GM21526 (cell line): Measurements from ENCODE around the gene PPIL3.

Experiments
- ATAC-seq: cut with Tn5 transposase; IDR thresholded peaks from one replicate; pipeline ENCODE4 v1.9.1; 2021; ENCODE audit warnings: moderate library complexity; ENCODE audit not compliant: unreplicated experiment, low FRiP score

Gene PPIL3

DNA sequence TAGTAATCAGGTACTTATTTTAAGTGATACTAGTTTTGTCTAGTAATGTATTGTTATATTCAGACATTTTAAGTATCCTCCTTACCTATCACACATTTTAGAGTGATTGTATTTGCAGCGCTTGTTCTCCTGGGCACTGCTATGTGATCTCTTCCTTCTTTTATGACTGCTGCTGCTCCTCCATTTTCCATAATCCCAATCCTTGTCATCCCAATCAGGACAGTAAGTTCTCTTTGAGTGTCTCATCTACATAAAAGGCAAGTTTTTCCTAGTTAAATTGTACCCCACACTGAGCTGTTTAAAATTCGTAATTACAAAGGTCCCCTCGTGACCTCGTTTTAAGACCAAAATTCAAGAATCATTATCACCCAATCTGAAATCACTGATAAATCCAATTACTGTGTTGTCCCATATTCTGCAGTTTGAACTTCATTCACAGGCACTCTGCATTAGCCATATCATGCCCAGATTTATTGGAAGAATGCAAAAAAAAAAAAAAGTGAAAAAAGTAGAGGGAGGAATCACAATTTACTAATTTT lies 27.2 kb downstream of the PPIL3 start:
- no peak for ATAC-seq

DNA sequence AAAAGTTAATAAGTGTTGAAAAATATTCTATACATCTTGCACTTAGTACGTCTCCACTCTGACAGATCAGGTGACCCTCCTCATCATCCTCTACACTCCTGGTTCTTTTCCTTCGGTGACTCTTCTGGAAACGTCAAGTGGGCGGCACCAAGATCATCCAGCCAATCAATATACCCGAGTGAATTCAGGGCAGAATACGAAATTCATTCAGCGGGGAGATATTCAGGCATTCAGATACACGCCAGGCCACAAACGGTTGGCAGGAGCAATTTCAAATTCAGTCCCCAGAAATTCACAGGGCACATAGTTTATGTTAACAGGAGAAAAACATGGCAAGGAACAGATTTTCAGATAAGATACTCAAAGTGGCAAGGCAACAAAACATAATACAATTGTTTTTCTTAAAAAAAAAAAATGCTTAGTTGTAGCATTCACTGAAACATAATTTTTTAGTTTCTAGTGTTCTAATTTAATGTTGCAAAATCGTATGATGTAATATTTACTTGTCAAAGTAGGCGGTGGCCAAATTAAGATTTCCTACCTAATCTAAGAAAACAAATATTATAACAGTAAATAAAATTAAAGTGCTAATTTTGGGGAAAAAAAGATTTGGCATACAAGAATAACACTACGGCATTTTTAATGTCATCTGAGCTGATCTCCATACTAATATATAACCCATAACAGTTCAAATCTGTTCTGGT lies 28.6 kb downstream of the PPIL3 start:
- no peak for ATAC-seq

DNA sequence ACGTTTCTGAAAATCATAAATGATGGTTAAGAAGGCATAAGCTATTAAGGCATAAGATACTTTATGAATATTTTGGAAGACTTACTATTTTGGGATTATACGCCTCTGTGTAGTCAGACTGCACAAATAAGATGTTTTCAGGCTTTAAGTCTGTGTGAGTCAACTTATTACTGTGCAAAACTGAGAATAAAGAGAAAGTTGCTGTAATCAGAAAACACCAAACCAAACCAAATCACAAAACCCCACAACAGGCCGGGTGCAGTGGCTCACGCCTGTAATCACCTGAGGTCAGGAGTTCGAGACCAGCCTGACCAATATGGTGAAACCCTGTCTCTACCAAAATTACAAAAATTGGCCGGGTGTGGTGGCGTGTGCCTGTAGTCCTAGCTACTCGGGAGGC lies 32.1 kb downstream of the PPIL3 start:
- ATAC-seq = no peak

DNA sequence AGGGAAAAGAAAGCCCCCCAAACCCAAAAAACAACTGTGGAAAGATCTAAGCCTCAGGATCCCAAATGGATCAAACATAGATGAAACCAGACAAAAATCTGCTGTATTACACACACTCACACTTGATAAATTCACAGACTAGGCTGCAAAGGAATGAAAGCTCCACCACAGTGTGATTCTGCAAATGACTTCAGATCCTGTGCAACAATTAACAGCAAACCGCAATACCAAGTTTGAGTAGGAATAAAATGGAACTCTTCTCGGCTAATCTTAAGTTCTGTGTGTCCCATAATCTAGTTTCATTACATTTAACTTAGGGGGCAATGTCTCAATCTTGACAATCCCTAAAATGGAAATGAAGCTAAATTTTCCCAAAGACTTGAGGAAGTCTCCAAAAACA lies 36.3 kb downstream of the PPIL3 start:
- no peak for ATAC-seq

DNA sequence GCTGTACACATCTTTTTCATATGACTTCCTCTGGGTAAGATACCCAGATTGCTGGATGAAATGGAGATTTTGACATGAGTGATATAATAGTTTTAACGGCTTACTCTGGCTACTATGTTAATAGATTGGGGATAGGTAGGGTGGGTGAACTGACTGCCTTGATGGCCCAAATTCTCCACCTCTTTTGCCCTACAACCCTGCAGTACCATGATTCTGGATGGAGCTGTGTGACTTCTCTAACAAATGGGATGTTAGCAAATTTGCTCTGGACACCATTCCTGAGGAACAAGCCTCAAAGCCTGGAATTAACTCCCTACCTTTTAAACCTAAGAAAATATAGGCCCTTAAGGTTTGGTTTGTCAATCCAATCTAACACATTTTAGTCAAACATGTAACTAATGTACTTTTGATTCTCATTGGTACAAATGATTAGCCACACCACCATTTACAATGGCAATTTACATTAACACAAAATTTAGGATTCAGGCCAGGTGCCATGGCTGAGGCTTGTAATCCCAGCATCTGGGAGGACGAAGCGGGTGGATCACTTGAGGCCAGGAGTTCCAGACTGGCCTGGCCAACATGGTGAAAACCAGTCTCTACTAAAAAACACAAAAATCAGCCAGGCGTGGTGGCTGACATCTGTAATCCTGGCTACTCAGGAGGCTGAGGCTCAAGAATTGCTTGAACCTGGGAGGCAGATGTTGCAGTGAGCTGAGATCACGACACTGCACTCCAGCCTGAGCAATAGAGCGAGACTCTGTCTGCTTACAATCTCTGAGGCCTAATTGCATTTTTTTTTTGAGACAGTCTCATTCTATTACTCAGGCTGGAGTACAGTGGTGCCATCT lies 37.3 kb downstream of the PPIL3 start:
- ATAC-seq = no peak

DNA sequence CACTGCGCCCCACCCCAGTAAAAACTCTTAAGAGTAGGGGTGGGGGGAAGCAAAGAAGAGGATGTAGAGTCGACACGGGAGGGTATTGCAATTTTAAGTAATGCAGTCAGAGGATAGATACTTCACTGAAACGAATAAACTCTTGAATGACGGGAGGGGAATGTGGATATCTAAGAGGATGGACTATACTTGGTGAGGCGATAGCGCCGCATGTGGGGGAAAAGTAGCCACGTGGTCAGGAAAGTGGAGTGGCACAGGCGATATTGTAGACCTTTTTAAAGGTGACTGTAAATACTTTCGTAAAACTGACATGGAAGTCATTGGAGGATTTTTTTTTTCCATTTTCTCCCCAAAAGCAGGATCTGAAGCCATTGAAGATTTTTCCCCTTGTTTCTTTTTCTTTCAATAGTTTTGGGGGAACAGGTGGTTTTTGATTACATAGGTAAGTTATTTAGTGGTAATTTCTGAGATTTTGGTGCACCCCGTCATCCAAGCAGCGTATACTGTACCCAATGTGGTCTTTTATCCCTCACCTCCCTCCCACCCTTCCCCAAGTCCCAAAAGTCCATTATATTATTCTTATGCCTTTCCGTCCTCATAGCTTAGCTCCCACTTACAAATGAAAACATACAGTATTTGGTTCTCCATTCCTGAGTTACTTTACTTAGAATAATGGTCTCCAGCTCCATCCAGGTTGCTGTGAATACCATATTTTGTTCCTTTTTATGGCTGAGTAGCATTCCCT lies 38.2 kb downstream of the PPIL3 start:
- ATAC-seq = no peak

DNA sequence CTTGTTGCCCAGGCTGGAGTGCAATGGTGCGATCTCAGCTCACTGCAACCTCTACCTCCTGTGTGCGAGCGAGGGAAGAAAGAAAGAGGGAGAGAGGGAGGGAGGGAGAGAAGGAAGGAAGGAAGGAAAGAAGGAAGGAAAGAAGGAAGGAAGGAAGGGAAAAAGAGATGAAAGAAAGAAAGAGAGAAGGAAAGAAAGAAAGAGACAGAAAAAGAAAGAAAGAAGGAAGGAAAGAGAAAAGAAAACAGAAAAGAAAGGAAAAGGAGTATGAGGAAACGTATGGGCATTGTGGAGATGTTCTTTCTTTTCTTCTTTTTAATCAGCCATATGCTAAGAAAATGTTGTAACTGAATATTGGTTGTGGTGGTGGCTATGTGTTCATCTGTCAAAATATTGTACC lies 40.9 kb downstream of the PPIL3 start:
- no peak for ATAC-seq

DNA sequence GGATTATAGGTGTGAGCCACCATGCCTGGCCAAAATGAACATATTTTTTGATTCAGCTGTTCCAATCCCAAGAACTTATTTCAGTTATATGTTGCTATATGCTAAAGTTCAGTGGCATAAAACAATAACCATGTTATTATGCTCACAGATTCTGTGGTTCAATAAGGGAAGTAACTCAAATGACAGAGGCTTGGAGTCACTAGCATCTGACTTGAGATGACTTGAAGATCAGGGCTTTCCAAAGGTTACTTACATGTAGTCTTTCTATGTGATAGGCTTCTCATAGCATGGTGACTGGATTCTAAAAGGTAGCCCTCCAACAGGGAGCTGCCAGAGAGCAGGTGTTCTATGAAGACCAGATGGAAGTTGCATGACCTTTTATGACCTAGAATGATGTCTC lies 41.6 kb downstream of the PPIL3 start:
- no peak for ATAC-seq

DNA sequence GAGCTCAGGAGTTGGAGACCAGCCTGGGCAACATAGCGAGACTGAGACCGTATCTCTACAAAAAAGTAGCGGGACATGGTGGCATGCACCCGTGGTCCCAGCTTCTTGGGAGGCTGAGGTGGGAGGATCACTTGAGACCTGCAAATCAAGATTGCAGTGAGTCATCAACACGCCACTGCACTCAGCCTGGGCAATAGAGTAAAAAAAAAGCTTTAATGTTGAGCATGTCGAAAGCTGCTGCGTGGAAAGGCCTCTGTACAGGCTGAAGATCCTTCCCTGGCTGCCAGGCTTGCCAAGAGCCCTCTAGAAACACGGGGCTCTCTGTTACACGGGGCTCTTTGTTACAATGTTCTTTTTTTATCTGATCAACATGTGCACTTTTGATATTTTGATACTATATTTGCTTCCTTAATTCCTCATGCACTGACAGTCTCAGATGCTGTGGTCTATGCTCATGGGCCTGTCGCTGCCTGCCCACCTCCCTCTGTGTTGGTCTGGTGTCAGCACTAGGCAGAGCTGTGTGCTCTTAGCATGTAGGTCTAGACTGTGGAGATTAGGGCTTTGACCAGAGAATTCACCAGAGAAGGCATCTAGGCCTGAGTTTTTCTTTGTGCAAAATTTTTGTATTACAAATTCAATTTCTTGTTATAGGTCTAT lies 43.1 kb downstream of the PPIL3 start:
- no peak for ATAC-seq

DNA sequence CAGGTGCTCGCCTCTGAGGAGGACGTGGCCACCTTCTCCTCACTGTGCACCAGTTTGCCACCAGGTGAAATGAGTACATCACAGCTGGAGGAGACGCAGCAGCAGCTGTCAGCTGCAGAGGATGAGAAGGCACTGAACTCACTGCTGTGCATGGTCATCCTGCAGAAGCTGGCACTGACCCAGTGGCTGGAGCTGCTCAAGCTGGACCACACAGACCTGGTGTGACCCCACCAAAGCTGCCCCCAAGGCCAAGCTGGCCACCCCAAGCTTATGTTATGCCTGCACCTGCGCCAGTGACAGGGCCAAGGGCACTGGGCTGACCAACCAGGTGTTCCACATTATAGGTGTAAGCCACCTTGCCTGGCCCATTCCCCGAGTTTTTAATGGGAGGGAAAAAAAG lies 43.7 kb downstream of the PPIL3 start:
- ATAC-seq = no peak

DNA sequence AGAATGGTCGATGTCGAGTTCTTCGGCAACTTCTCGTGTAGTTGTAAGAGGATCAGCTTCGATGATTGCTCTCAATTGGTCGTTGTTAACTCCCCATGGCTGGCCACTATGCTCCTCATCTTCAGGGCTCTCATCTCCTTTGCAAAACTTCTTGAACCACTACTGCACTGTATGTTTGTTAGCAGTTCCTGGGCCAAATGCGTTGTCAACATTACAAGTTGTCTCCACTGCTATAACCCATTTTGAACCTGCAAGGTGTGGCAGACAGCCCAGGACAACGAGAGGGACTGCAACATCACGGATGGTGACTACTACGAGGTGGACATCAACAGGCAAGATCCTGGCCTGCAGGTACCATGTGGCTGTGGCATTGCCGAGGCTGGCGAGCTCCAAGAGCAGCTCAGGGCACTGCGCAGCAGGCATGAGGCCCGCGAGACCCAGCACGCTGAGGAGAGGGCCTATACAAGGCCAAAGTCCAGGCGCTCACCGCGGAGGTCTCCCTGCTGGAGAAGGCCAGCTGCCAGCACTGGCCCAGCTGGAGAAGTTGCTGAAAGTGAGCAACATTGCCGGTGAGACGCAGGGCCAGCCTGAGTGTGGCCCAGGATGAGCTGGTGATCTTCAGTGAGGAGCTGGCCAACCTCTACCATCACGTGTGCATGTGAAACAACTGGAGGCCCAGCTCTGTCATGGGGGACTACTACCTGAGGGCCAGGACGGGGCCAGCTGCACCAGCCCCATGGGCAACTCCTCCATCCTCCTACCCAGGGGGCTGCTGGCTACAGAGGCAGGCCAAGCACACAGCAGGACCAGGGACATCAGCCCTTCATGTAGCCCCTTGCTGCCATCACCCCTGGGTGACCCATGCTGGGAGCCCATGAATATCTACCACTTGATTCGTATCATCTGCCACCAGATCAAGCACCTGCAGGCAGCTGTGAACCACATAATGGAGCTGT lies 44.6 kb downstream of the PPIL3 start:
- ATAC-seq = no peak

DNA sequence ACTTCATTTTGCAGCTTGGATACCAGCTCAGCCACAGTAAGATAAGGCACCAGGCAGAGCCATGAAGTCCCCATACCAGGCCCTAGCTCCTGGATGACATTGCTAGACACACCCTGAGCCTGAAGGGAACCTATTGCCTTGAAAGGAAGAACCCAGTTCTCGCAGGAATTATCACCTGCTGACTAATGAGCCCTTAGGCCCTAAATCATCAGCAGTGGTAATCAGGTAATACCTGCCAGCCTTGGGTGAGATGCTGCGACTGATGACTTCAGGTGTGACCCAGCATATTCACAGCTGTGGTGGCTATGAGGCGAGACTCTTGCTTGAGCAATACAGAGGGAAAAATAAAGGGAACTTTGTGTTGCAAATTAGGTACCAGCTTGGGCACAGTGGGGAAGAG lies 49.4 kb downstream of the PPIL3 start:
- no peak for ATAC-seq

DNA sequence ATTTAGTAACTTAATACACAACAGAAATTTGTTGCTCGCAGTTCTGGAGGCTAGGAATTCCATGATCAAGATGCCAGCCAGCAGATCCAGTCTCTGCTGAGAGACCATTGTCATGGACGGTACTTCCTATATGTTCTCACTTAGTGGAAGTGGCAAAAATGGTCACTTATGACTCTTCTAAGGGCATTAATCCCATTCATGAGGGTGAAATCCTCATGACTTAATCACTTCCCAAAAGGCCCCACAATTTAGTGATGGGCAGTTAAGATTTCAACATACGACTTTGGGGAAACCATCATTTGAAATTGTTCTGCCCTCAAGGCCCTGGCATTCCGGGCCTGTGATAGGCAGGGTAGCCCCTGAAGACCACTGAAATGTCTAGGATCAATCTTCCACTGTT lies 54.2 kb downstream of the PPIL3 start:
- ATAC-seq = no peak

DNA sequence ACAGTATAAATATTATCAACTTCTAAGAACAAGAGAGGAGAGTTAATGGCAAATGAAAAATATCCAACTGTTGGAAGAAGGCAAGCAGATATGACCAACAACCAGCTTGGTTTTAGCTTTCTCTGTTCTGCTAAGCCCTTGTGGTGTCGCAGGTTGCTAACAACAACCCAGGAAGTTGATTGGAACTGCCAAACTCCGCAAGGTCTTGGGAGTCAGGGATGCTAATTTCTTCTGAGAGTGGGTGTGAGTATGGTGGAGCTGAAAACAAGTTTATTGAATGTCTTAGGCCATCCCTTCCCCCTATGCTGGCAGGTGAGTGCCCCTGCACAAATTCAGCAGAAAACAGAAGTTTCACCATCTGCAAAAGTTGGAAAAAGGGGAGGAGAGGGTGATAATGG lies 59.6 kb downstream of the PPIL3 start:
- ATAC-seq = no peak

DNA sequence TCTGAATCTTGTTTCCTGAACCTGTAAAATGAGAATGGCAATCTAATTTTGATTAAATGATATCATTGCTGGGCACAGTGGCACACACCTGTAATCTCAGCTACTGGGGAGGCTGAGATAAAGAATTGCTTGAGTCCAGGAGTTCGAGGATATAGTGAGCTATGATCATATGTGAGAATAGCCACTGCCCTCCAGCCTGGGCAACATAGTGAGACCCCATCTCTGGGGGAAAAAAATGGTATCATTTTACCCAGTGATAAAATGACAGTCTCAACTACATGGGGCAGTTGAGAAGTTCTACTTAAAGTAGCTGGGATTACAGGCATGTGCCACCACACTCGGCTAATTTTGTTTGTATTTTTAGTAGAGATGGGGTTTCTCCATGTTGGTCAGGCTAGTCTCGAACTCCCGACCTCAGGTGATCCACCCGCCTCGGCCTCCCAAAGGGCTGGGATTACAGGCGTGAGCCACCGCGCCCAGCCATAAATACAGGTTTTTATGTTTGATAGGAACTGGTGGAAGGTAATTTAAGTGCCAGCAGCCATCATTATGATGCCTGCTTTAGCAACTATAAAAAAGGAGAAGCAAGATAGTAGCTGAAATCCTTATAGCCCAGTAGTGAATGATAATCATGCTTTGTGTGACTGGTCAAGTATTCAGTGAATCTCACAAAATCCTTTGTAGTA lies 60.2 kb downstream of the PPIL3 start:
- ATAC-seq = no peak

DNA sequence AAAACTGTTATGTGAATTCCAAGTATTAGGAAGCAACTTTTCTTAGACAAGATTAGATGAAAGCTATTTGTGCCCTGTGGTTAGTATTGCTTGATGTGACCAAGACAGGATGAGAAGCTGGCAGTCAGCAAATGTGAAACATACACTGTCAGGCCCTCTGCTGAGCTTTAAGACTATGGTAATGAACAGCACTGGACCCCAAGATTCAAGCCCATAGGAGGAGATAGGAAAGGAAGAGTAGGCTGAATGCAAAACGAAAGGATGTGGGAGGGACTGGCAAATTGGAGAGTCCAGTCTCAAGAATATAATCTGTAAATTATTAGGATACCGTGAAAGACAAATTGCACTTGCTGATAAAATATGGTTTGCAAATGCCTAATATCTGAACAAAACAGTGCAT lies 60.8 kb downstream of the PPIL3 start:
- ATAC-seq = no peak

DNA sequence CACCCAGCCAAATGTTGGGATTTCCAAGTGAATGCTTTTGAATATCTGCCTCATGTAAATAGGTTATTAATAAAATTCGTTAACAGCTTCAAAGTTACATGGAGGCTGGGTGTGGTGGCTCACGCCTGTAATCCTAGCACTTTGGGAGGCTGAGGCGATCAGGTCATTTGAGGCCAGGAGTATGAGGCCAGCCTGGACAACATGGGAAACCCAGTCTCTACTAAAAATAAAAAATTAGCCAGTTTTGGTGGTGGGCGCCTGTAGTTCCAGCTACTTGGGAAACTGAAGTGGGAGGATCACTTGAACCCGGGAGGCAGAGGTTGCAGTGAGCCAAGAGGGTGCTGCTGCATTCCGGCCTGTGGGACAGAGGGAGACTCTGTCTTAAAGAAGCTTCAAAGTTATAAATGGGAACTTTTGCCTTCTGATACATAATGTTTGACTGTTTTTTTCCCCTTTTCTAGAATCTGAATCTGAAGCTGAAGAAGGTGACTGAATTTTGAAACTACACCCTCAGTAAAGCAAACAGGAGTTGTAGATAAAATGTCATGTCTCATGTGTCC lies 67.1 kb downstream of the PPIL3 start:
- ATAC-seq = no peak
